K562 (cell line): Measurements from ENCODE around the gene PCNX2. TPM values are rescaled to one million over a fixed set of nuclear protein-coding genes. Genes with fewer than 3 reads are reported as not detected.

ENCODE experiments used
- ATAC-seq: fragments of 200-7000 bp; cut with Tn5 transposase; 3 replicates; pipeline ENCODE4 v1.9.1; 2020; ENCODE audit warnings: moderate library complexity
- BruUV-seq: library from RNA; stranded (reverse); fragments of 400-500 nt; replicated peaks from 2 replicates; lab custom pipeline; 2021; lab: Mats Ljungman, UMichigan
- CTCF ChIA-PET: fragments of 300-600 bp; formaldehyde crosslinking; extraction: SDS; loops from one replicate; lab custom pipeline; 2021; ENCODE audit warnings: low intra/inter-chr PET ratio; lab: Yijun Ruan, JAX
- POLR2A ChIA-PET: fragments of 300-600, 350-650 bp; sonication (Branson Sonifier 250); formaldehyde crosslinking; extraction: SDS; loops from one replicate; lab custom pipeline; 2021; ENCODE audit warnings: antibody characterized with exemption, inconsistent platforms; lab: Yijun Ruan, JAX
- DNase-seq, 4 experiments: peaks; one replicate each; pipeline versions ENCODE4 v3.0.0 to v3.0.0-alpha.2; 2011 to 2018; ENCODE audit warnings: low spot score in 3 of 4, mixed read lengths in 3 of 4; ENCODE audit errors: extremely low read depth in 1 of 4
- FAIRE-seq: peaks from 2 replicates; lab custom pipeline; 2011; peaks lifted over from hg19 to GRCh38; lab: Jason Lieb, UNC
- H2AFZ ChIP-seq: 2 replicates; pipeline ENCODE4 v1.6.0; 2011; ENCODE audit warnings: low read depth, low read length, control low read depth, inconsistent platforms
- H3K27ac ChIP-seq: fragments of 200-600 bp; 3 replicates; pipeline ENCODE4 v1.8.0; 2011; ENCODE audit warnings: low read depth, mild to moderate bottlenecking, control low read depth, inconsistent platforms, low read length, moderate library complexity, mixed read lengths; ENCODE audit errors: extremely low read depth
- H3K27me3 ChIP-seq, 2 experiments: fragments of 300-600 bp in 1 of 2; 2 replicates in 1 of 2; 3 replicates in 1 of 2; pipeline versions ENCODE4 v1.6.0 to v1.8.0; 2011; ENCODE audit warnings: inconsistent platforms in 2 of 2, low read length in 2 of 2, mild to moderate bottlenecking in 1 of 2, mixed read lengths in 1 of 2, moderate library complexity in 1 of 2; ENCODE audit not compliant: control insufficient read depth in 2 of 2, insufficient read depth in 2 of 2
- H3K36me3 ChIP-seq: fragments of 300-600 bp; 3 replicates; pipeline ENCODE4 v1.8.0; 2011; ENCODE audit warnings: mild to moderate bottlenecking, low read length, inconsistent platforms; ENCODE audit not compliant: control insufficient read depth, insufficient read depth
- H3K4me1 ChIP-seq, 2 experiments: fragments of 200-600 bp in 1 of 2; replicated peaks in 1 of 2; 2 replicates in 1 of 2; 3 replicates in 1 of 2; pipeline versions ENCODE4 v1.5.1 to v1.8.0; 2011; ENCODE audit warnings: inconsistent platforms in 2 of 2, low read length in 2 of 2, mild to moderate bottlenecking in 1 of 2, mixed read lengths in 1 of 2, moderate library complexity in 1 of 2; ENCODE audit not compliant: control insufficient read depth in 2 of 2, insufficient read depth in 2 of 2
- H3K4me2 ChIP-seq: 2 replicates; pipeline ENCODE4 v1.6.1; 2011; ENCODE audit warnings: low read length, control low read depth, inconsistent platforms, mixed read lengths; ENCODE audit not compliant: insufficient read depth
- H3K4me3 ChIP-seq: fragments of 200-600 bp; sonication (generic), shearing (Covaris generic); 2 replicates; pipeline ENCODE4 v1.5.1; 2016; ENCODE audit warnings: control low read depth, inconsistent platforms
- H3K79me2 ChIP-seq: fragments of 200-600 bp; 3 replicates; pipeline ENCODE4 v1.8.0; 2011; ENCODE audit warnings: low read length, inconsistent platforms; ENCODE audit not compliant: control insufficient read depth, insufficient read depth
- H3K9ac ChIP-seq, 2 experiments: 2 replicates each; pipeline versions ENCODE4 v1.6.0 to v1.6.1; 2011; ENCODE audit warnings: low read depth in 2 of 2, low read length in 2 of 2, control low read depth in 1 of 2, inconsistent platforms in 1 of 2, mild to moderate bottlenecking in 1 of 2, mixed read lengths in 1 of 2; ENCODE audit not compliant: insufficient read depth in 1 of 2
- H3K9me1 ChIP-seq: one replicate; pipeline ENCODE4 v1.6.0; 2011; ENCODE audit warnings: inconsistent platforms, mild to moderate bottlenecking, low read length, moderate library complexity; ENCODE audit not compliant: control insufficient read depth, insufficient read depth
- H3K9me3 ChIP-seq: replicated peaks from 2 replicates; pipeline ENCODE4 v1.5.1; 2011; ENCODE audit warnings: low read depth, low read length, inconsistent platforms; ENCODE audit not compliant: control insufficient read depth, insufficient read depth
- H4K20me1 ChIP-seq: replicated peaks from 2 replicates; pipeline ENCODE4 v1.6.1; 2011; ENCODE audit warnings: low read length, inconsistent platforms, mixed read lengths; ENCODE audit not compliant: control insufficient read depth, insufficient read depth
- HDAC2 ChIP-seq: fragments of 450-650 bp; IDR thresholded peaks from 2 replicates; pipeline ENCODE4 v1.6.1; 2016; ENCODE audit warnings: mild to moderate bottlenecking
- PRMT5 ChIP-seq: sonication (generic); formaldehyde crosslinking; IDR thresholded peaks from 2 replicates; pipeline ENCODE4 v1.5.0; 2020; ENCODE audit warnings: missing genetic modification reagents
- RAD51 ChIP-seq: fragments of 450-650 bp; IDR thresholded peaks from 2 replicates; pipeline ENCODE4 v1.7.1; 2016; ENCODE audit warnings: low read depth, mild to moderate bottlenecking, borderline replicate concordance
- SRSF7 ChIP-seq: fragments of 200-400 bp; formaldehyde crosslinking; optimal IDR thresholded peaks from 2 replicates; pipeline ENCODE3; 2017; ENCODE audit warnings: mild to moderate bottlenecking, low read depth, low read length
- TFAP4 ChIP-seq: sonication (generic); formaldehyde crosslinking; IDR thresholded peaks from 2 replicates; pipeline ENCODE4 v1.8.0; 2022; ENCODE audit warnings: missing genetic modification reagents, mild to moderate bottlenecking, moderate library complexity, borderline replicate concordance
- ZNF518B ChIP-seq: fragments of 250-450 bp; sonication (Bioruptor Pico); IDR thresholded peaks from 2 replicates; pipeline ENCODE4 v1.5.0; 2021; ENCODE audit warnings: mild to moderate bottlenecking, moderate library complexity
- ZNF609 ChIP-seq: sonication (generic); formaldehyde crosslinking; IDR thresholded peaks from 2 replicates; pipeline ENCODE4 v1.8.1; 2023; ENCODE audit warnings: missing genetic modification reagents, mild to moderate bottlenecking, borderline replicate concordance
- WGBS: fragments of 100-300 bp; shearing (Covaris generic); methylation state at CpG from one replicate; pipeline ENCODE4 v1.1.6; 2016; ENCODE audit warnings: low coverage, mixed read lengths; ENCODE audit not compliant: insufficient coverage; ENCODE audit errors: missing lambda C conversion rate; 5-methylcytosine and 5-hydroxymethylcytosine counted together
- in situ Hi-C: fragments of 300-500 bp; cut with MboI; formaldehyde crosslinking; loops from 4 replicates; pipeline ENCODE4 v1.15.0; 2018; ENCODE audit warnings: inconsistent platforms, mixed read lengths
- intact Hi-C: fragments of 100-400 bp; cut with micrococcal nuclease; formaldehyde crosslinking; loops from 2 replicates; pipeline ENCODE4 v1.14.2; 2022
- polyA plus RNA-seq, 8 experiments: library from polyadenylated mRNA; depleted of rRNA in 4 of 8; stranded (reverse) in 5 of 8; unstranded in 3 of 8; fragments of >200 nt; fragmentation: Nextera tagmentation in 2 of 8; fragmentation: Illumina TruSeq in 1 of 8; extraction: Ambion mirVana in 2 of 8; extraction: Trizol in 1 of 8; gene quantifications; 2 replicates each; pipeline versions ENCODE4 v1.2.1 to v1.2.3, GENCODE V29; 2011 to 2014; ENCODE audit warnings: inconsistent platforms in 1 of 8, missing spikeins in 1 of 8
- total RNA-seq, 7 experiments: library from RNA; depleted of rRNA in 6 of 7; stranded (reverse); fragments of >200 nt in 6 of 7; fragmentation: Illumina TruSeq in 2 of 7; extraction: Trizol in 2 of 7; gene quantifications; 2 replicates each; pipeline versions ENCODE4 v1.2.1 to v1.2.3, GENCODE V29; 2011 to 2021; ENCODE audit warnings: low replicate concordance in 1 of 7
- TF ChIP-seq, protein P1 (sequence below): fragments of 450-650 bp; IDR thresholded peaks from 2 replicates; pipeline ENCODE4 v1.6.1; 2018; ENCODE audit warnings: mild to moderate bottlenecking, low read depth; ENCODE audit not compliant: partially characterized antibody
- TF ChIP-seq, protein P2 (sequence below): sonication (generic); formaldehyde crosslinking; IDR thresholded peaks from 2 replicates; pipeline ENCODE4 v1.8.1; 2023; ENCODE audit warnings: mild to moderate bottlenecking, missing genetic modification reagents, moderate library complexity

PCNX2 gene
- total and polyA plus RNA-seq, 9 of the 15 experiments (the other 6 are each of a cell fraction or from before 2014, with no cell fraction given) = 0.07 to 0.33 TPM; not detected in 7

DNA sequence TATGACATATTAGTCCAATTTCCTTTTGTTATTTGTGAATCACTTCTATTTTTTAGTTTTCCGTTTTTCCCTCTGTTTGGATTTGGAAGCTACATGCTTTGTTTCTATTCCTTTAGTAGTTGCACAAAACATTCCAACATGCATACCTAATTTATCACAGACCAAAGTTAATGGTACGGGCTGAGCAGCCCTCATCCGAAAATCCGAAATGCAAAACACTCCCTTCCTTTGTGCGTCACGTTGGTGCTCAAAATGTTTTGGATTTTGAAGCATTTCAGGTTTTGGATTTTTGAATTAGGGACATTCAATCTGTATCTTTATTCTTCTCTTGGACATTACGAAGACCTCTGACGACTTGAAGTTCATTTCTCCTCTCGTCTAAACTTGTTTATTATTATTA is 124.8 kb downstream of the PCNX2 start:
- H3K9ac ChIP-seq = no peak overlapping the region
- TF ChIP-seq ZNF518B (CRISPR knock-in tag) (no peak), PRMT5 (CRISPR knock-in tag) (no peak), TFAP4 (no peak), HDAC2 (no peak), SRSF7 (no peak), ZNF609 (no peak), RAD51 (no peak)
- TF ChIP-seq, protein P1, sequence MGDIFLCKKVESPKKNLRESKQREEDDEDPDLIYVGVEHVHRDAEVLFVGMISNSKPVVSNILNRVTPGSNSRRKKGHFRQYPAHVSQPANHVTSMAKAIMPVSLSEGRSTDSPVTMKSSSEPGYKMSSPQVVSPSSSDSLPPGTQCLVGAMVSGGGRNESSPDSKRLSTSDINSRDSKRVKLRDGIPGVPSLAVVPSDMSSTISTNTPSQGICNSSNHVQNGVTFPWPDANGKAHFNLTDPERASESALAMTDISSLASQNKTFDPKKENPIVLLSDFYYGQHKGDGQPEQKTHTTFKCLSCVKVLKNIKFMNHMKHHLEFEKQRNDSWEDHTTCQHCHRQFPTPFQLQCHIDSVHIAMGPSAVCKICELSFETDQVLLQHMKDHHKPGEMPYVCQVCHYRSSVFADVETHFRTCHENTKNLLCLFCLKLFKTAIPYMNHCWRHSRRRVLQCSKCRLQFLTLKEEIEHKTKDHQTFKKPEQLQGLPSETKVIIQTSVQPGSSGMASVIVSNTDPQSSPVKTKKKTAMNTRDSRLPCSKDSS = no peak
- TF ChIP-seq, protein P2, sequence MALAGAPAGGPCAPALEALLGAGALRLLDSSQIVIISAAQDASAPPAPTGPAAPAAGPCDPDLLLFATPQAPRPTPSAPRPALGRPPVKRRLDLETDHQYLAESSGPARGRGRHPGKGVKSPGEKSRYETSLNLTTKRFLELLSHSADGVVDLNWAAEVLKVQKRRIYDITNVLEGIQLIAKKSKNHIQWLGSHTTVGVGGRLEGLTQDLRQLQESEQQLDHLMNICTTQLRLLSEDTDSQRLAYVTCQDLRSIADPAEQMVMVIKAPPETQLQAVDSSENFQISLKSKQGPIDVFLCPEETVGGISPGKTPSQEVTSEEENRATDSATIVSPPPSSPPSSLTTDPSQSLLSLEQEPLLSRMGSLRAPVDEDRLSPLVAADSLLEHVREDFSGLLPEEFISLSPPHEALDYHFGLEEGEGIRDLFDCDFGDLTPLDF = no peak
- ATAC-seq (no peak), FAIRE-seq (no peak), DNase-seq (no peak)
- no peak overlapping the region for H2AFZ ChIP-seq
- no peaks in the 10 kb centered on the region for H4K20me1 ChIP-seq
- H3K4me2 ChIP-seq = no peak overlapping the region
- in situ Hi-C loops = no loop called here
- no TSS peak for BruUV-seq
- H3K27me3 ChIP-seq = no peaks in the 10 kb centered on the region
- no peak overlapping the region for H3K4me3 ChIP-seq
- H3K36me3 ChIP-seq = no peaks in the 10 kb centered on the region
- 2% methylated on average over 9 of the region's 9 CpGs for WGBS
- no peak overlapping the region for H3K27ac ChIP-seq
- intact Hi-C loops = loop anchor here (5.0 kb wide), 1 partner anchor 533 kb away; no protein-coding TSS in a partner anchor
- POLR2A ChIA-PET = interaction anchor here (0.7 kb wide), 1 partner anchor 22 kb away, joined by 3 read pairs; no protein-coding TSS in a partner anchor
- no peaks in the 10 kb centered on the region for H3K9me3 ChIP-seq
- no peaks in the 10 kb centered on the region for H3K79me2 ChIP-seq
- H3K9me1 ChIP-seq = no peaks in the 10 kb centered on the region
- no peaks in the 10 kb centered on the region for H3K4me1 ChIP-seq
- CTCF ChIA-PET = no interaction called here
